ENCODE results near the gene PDS5B.

GRCh38 chr13:32594157-32594738, 8.0 kb downstream of the PDS5B start:
- TF ChIP-seq CTCF (IDR thresholded peaks at IDR 0.05; ENCODE audit: poor library complexity) (no peak), EZH2 (IDR thresholded peaks at IDR 0.05; ENCODE audit: borderline replicate concordance) (no peak), EZH2phosphoT487 (IDR thresholded peaks at IDR 0.05; ENCODE audit: low read depth, severe bottlenecking, unreplicated experiment) (no peak)
